ENCODE measurements around the gene SLMAP. TPM values are rescaled to one million over a fixed set of nuclear protein-coding genes. Genes with fewer than 3 reads are reported as not detected.

The SLMAP gene
- total RNA-seq, 5 donors from 2014 or later (not counting 1 experiment from before 2014, with no cell fraction given), result 57.4 to 78.8 (median 72.3) TPM

GRCh38 chr3:57962448-57962834, 206.3 kb downstream of the SLMAP start:
- H3K27ac ChIP-seq (ENCODE audit: low read length), result no peak overlapping the region
- WGBS (ENCODE audit: insufficient coverage), result 100% methylated on average over 2 of the region's 6 CpGs
- no peaks in the 10 kb centered on the region for H3K9me3 ChIP-seq
- Mint-ChIP-seq H3K9me3 (peaks cover 0 to 4% (median 3%) of the 10 kb centered on the region in 3 donors), H3K27ac (no peak overlapping the region), H3K27me3 (no peaks in the 10 kb centered on the region), H3K36me3 (no peaks in the 10 kb centered on the region), H3K4me1 (peaks cover 10 to 15% (median 13%) of the 10 kb centered on the region in 3 donors), H3K4me3 (no peak overlapping the region)
- DNase-seq, result no peak
- ATAC-seq (replicated peaks in 1 of 4), result no peak
- no peak overlapping the region for H3K4me3 ChIP-seq (ENCODE audit: control insufficient read depth in 1 of 2, extremely low read depth in 1 of 2, low read length in 1 of 2)
- H3K27me3 ChIP-seq (replicated peaks in 1 of 2; ENCODE audit: control insufficient read depth in 2 of 2, extremely low read depth in 1 of 2, insufficient read depth in 2 of 2, low read length in 1 of 2), result peaks cover 0 to 12% of the 10 kb centered on the region in 2 experiments
- ChIA-PET POLR2A (no interaction called here), CTCF (interaction anchor here in 1 of 2 donors (0.5 to 0.6 kb wide), 4 partner anchors 34 to 615 kb away, joined by 3 to 10 read pairs (median 6); no protein-coding TSS in a partner anchor)
- H3K36me3 ChIP-seq (ENCODE audit: control insufficient read depth in 2 of 2, extremely low read depth in 1 of 2, insufficient read depth in 1 of 2, low read length in 1 of 2), result no peaks in the 10 kb centered on the region
- H3K4me1 ChIP-seq (ENCODE audit: control insufficient read depth in 1 of 2, extremely low read depth in 1 of 2, insufficient read depth in 2 of 2, low read length in 2 of 2), result peaks cover 0 to 10% of the 10 kb centered on the region in 2 experiments

GRCh38 chr3:57963811-57964346, 207.8 kb downstream of the SLMAP start:
- ATAC-seq (replicated peaks in 1 of 4) (no peak), DNase-seq (no peak)
- Mint-ChIP-seq H3K36me3 (no peaks in the 10 kb centered on the region), H3K4me1 (peaks cover 18 to 21% (median 19%) of the 10 kb centered on the region in 3 donors), H3K27ac (no peak overlapping the region), H3K4me3 (no peak overlapping the region), H3K27me3 (no peaks in the 10 kb centered on the region), H3K9me3 (peaks cover 0 to 5% (median 4%) of the 10 kb centered on the region in 3 donors)
- H3K27me3 ChIP-seq (replicated peaks in 1 of 2; ENCODE audit: control insufficient read depth in 2 of 2, extremely low read depth in 1 of 2, insufficient read depth in 2 of 2, low read length in 1 of 2), result peaks cover 0 to 8% of the 10 kb centered on the region in 2 experiments
- H3K27ac ChIP-seq (ENCODE audit: low read length), result no peak overlapping the region
- ChIA-PET CTCF (no interaction called here), POLR2A (no interaction called here)
- peaks cover 0 to 17% of the 10 kb centered on the region in 2 experiments for H3K4me1 ChIP-seq (ENCODE audit: control insufficient read depth in 1 of 2, extremely low read depth in 1 of 2, insufficient read depth in 2 of 2, low read length in 2 of 2)
- WGBS (ENCODE audit: insufficient coverage), result 96% methylated on average over 5 of the region's 7 CpGs
- H3K9me3 ChIP-seq, result no peaks in the 10 kb centered on the region
- H3K36me3 ChIP-seq (ENCODE audit: control insufficient read depth in 2 of 2, extremely low read depth in 1 of 2, insufficient read depth in 1 of 2, low read length in 1 of 2), result no peaks in the 10 kb centered on the region
- no peak overlapping the region for H3K4me3 ChIP-seq (ENCODE audit: control insufficient read depth in 1 of 2, extremely low read depth in 1 of 2, low read length in 1 of 2)

DNA sequence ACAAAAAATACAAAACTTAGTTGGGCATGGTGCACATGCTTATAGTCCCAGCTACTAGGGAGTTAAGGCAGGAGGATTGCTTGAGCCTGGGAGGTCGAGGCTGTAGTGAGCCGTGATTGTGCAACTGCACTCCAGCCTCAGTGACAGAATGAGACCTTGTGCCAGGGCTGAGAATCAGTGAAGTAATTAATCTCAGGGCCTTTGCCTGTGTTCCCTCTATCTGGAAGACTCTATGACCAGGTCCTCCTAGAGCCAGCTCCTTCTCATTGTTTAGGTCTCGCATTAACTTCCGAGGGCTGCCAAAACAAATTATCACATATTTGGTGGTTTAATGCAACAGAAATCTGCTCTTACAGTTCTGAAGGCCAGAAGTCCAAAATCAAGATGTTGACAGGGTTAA, 210.7 kb downstream of the SLMAP start:
- Mint-ChIP-seq H3K27me3 (no peaks in the 10 kb centered on the region), H3K9me3 (peaks cover 0 to 5% (median 4%) of the 10 kb centered on the region in 3 donors), H3K36me3 (no peaks in the 10 kb centered on the region), H3K4me1 (peaks cover 14 to 21% (median 19%) of the 10 kb centered on the region in 3 donors), H3K27ac (no peak overlapping the region), H3K4me3 (peak overlapping the region in 1 of 3 donors; percentile 43)
- H3K27me3 ChIP-seq (replicated peaks in 1 of 2; ENCODE audit: control insufficient read depth in 2 of 2, extremely low read depth in 1 of 2, insufficient read depth in 2 of 2, low read length in 1 of 2), result peaks cover 0 to 5% of the 10 kb centered on the region in 2 experiments
- no peaks in the 10 kb centered on the region for H3K9me3 ChIP-seq
- WGBS (ENCODE audit: insufficient coverage), result 70% methylated on average over 4 of the region's 4 CpGs
- no peak overlapping the region for H3K27ac ChIP-seq (ENCODE audit: low read length)
- H3K4me1 ChIP-seq (ENCODE audit: control insufficient read depth in 1 of 2, extremely low read depth in 1 of 2, insufficient read depth in 2 of 2, low read length in 2 of 2), result peaks cover 0 to 13% of the 10 kb centered on the region in 2 experiments
- DNase-seq, result no peak
- POLR2A ChIA-PET, result no interaction called here
- H3K36me3 ChIP-seq (ENCODE audit: control insufficient read depth in 2 of 2, extremely low read depth in 1 of 2, insufficient read depth in 1 of 2, low read length in 1 of 2), result no peaks in the 10 kb centered on the region
- no peak for ATAC-seq (replicated peaks in 1 of 4)
- CTCF ChIA-PET, result no interaction called here
- no peak overlapping the region for H3K4me3 ChIP-seq (ENCODE audit: control insufficient read depth in 1 of 2, extremely low read depth in 1 of 2, low read length in 1 of 2)

- CTCF ChIA-PET, result interaction anchor here in 1 of 2 donors (0.7 kb wide), 1 partner anchor 44 kb away, joined by 6 read pairs; no protein-coding TSS in a partner anchor
- Mint-ChIP-seq H3K4me3 (peak overlapping the region in 1 of 3 donors; percentile 43), H3K9me3 (peaks cover 0 to 5% (median 4%) of the 10 kb centered on the region in 3 donors), H3K27me3 (no peaks in the 10 kb centered on the region), H3K4me1 (peaks cover 14 to 29% (median 23%) of the 10 kb centered on the region in 3 donors), H3K36me3 (no peaks in the 10 kb centered on the region), H3K27ac (peak overlapping the region in 1 of 2 donors; percentile 28)
- Histone ChIP-seq H3K9me3 (no peaks in the 10 kb centered on the region), H3K4me1 (ENCODE audit: control insufficient read depth in 1 of 2, extremely low read depth in 1 of 2, insufficient read depth in 2 of 2, low read length in 2 of 2) (peaks cover 0 to 17% of the 10 kb centered on the region in 2 experiments), H3K36me3 (ENCODE audit: control insufficient read depth in 2 of 2, extremely low read depth in 1 of 2, insufficient read depth in 1 of 2, low read length in 1 of 2) (no peaks in the 10 kb centered on the region), H3K27me3 (replicated peaks in 1 of 2; ENCODE audit: control insufficient read depth in 2 of 2, extremely low read depth in 1 of 2, insufficient read depth in 2 of 2, low read length in 1 of 2) (peaks cover 0 to 10% of the 10 kb centered on the region in 2 experiments), H3K4me3 (ENCODE audit: control insufficient read depth in 1 of 2, extremely low read depth in 1 of 2, low read length in 1 of 2) (no peak overlapping the region), H3K27ac (ENCODE audit: low read length) (no peak overlapping the region)
- 19% methylated on average over 4 of the region's 9 CpGs for WGBS (ENCODE audit: insufficient coverage)
- ATAC-seq (replicated peaks in 1 of 4) (peak in 3 of 4 experiments; percentile 57 to 75 (median 61)), DNase-seq (peak in 24 of 35 experiments; percentile 6 to 58 (median 24))
- POLR2A ChIA-PET, result no interaction called here
Observed at GRCh38 chr3:57967590-57967989, 211.5 kb downstream of the SLMAP start.

GRCh38 chr3:57968501-57968900, 212.4 kb downstream of the SLMAP start:
- Histone ChIP-seq H3K4me1 (ENCODE audit: control insufficient read depth in 1 of 2, extremely low read depth in 1 of 2, insufficient read depth in 2 of 2, low read length in 2 of 2) (peaks cover 0 to 17% of the 10 kb centered on the region in 2 experiments), H3K27ac (ENCODE audit: low read length) (no peak overlapping the region), H3K27me3 (replicated peaks in 1 of 2; ENCODE audit: control insufficient read depth in 2 of 2, extremely low read depth in 1 of 2, insufficient read depth in 2 of 2, low read length in 1 of 2) (peaks cover 0 to 10% of the 10 kb centered on the region in 2 experiments), H3K36me3 (ENCODE audit: control insufficient read depth in 2 of 2, extremely low read depth in 1 of 2, insufficient read depth in 1 of 2, low read length in 1 of 2) (no peaks in the 10 kb centered on the region), H3K9me3 (no peaks in the 10 kb centered on the region), H3K4me3 (ENCODE audit: control insufficient read depth in 1 of 2, extremely low read depth in 1 of 2, low read length in 1 of 2) (no peak overlapping the region)
- WGBS (ENCODE audit: insufficient coverage), result 92% methylated on average over 4 of the region's 5 CpGs
- Mint-ChIP-seq H3K27me3 (no peaks in the 10 kb centered on the region), H3K4me3 (peak overlapping the region in 1 of 3 donors; percentile 43), H3K4me1 (peaks cover 14 to 33% (median 23%) of the 10 kb centered on the region in 3 donors), H3K9me3 (peaks cover 0 to 5% (median 4%) of the 10 kb centered on the region in 3 donors), H3K36me3 (no peaks in the 10 kb centered on the region), H3K27ac (no peak overlapping the region)
- ChIA-PET POLR2A (interaction anchor here in 1 of 2 donors (0.6 kb wide), 1 partner anchor 15 kb away, joined by 4 read pairs; no protein-coding TSS in a partner anchor), CTCF (interaction anchor here in 1 of 2 donors (0.6 kb wide), 1 partner anchor 9 kb away, joined by 4 read pairs; no protein-coding TSS in a partner anchor)
- DNase-seq (no peak), ATAC-seq (replicated peaks in 1 of 4) (no peak)

DNA sequence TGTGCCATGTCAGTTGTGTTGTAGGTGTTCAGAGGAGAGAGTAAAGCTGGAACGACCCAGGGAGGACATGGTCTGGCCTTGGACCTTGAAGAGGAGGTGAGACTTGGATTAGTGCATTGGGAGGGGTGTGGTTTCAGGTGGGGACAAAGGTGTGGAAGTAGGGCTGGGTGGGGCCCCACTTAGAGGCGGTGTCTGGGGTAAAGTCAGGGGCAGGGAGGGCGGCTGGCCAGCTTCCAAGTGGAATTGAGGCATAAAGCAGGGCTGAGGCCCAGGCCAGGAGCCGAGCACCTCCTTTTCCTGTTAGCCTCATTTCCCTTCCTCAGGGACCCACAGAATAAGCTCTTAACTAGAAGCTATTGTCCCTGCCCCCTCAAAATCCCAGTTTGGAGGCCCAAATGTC, 215.9 kb downstream of the SLMAP start:
- no peak for DNase-seq
- Histone ChIP-seq H3K36me3 (ENCODE audit: control insufficient read depth in 2 of 2, extremely low read depth in 1 of 2, insufficient read depth in 1 of 2, low read length in 1 of 2) (no peaks in the 10 kb centered on the region), H3K27ac (ENCODE audit: low read length) (no peak overlapping the region), H3K4me1 (ENCODE audit: control insufficient read depth in 1 of 2, extremely low read depth in 1 of 2, insufficient read depth in 2 of 2, low read length in 2 of 2) (peaks cover 0 to 16% of the 10 kb centered on the region in 2 experiments), H3K27me3 (replicated peaks in 1 of 2; ENCODE audit: control insufficient read depth in 2 of 2, extremely low read depth in 1 of 2, insufficient read depth in 2 of 2, low read length in 1 of 2) (peaks cover 0 to 5% of the 10 kb centered on the region in 2 experiments), H3K9me3 (no peaks in the 10 kb centered on the region), H3K4me3 (ENCODE audit: control insufficient read depth in 1 of 2, extremely low read depth in 1 of 2, low read length in 1 of 2) (no peak overlapping the region)
- no peak for ATAC-seq (replicated peaks in 1 of 4)
- no peak overlapping the region for H3K27ac Mint-ChIP-seq
- WGBS (ENCODE audit: insufficient coverage), result 82% methylated on average over 1 of the region's 4 CpGs
- no peak overlapping the region for H3K4me3 Mint-ChIP-seq
- peaks cover 0 to 5% (median 4%) of the 10 kb centered on the region in 3 donors for H3K9me3 Mint-ChIP-seq
- peaks cover 13 to 31% (median 19%) of the 10 kb centered on the region in 3 donors for H3K4me1 Mint-ChIP-seq
- H3K36me3 Mint-ChIP-seq, result no peaks in the 10 kb centered on the region
- H3K27me3 Mint-ChIP-seq, result no peaks in the 10 kb centered on the region
- ChIA-PET CTCF (no interaction called here), POLR2A (no interaction called here)

Measured in T-cell (primary cell).